Lower leg skin (tissue), 4 donors: Measurements from ENCODE around the gene EVPL. TPM values are rescaled to one million over a fixed set of nuclear protein-coding genes. Genes with fewer than 3 reads are reported as not detected.
"Not testable (repeated sequence)": the region's sequence is repeated elsewhere in the genome, so short reads cannot be mapped to it uniquely, and the experiment has no call there.

Experiments used
- DNase-seq, 2 donors: peaks; one replicate each; pipeline ENCODE4 v3.0.0-alpha.2; 2019; ENCODE audit warnings: low spot score in 2 of 2
- H3K4me3 ChIP-seq: fragments of 200-600 bp; sonication (generic); 2 replicates; pipeline ENCODE4 v1.5.1; 2017; ENCODE audit warnings: mild to moderate bottlenecking, low read depth; ENCODE audit not compliant: poor library complexity, severe bottlenecking
- CTCF ChIP-seq, 3 donors: fragments of 450-650 bp; IDR thresholded peaks; one replicate each; pipeline ENCODE4 v1.5.1; 2016; ENCODE audit warnings: antibody characterized with exemption in 3 of 3, mild to moderate bottlenecking in 3 of 3, moderate library complexity in 2 of 3
- POLR2A ChIP-seq, 2 donors: fragments of 450-650 bp; IDR thresholded peaks; one replicate each; pipeline ENCODE4 v1.6.1; 2016 to 2017; ENCODE audit warnings: antibody characterized with exemption in 2 of 2, mild to moderate bottlenecking in 1 of 2, moderate library complexity in 1 of 2
- WGBS, 2 donors: methylation state at CpG; one replicate each; pipeline ENCODE4 v1.1.5; 2018; 5-methylcytosine and 5-hydroxymethylcytosine counted together
- intact Hi-C: fragments of 100-400 bp; cut with DNase I; formaldehyde crosslinking; loops from one replicate; pipeline ENCODE4 v1.15.0; 2023; ENCODE audit warnings: low total_unique reads
- total RNA-seq, 4 donors: library from RNA; depleted of rRNA; stranded (reverse); fragments of >200 nt; gene quantifications; one replicate each; pipeline ENCODE4 v1.1.0, GENCODE V29; 2016

The EVPL gene
- total RNA-seq, 4 donors from 2014 or later: 285 to 514 (median 315) TPM

DNA sequence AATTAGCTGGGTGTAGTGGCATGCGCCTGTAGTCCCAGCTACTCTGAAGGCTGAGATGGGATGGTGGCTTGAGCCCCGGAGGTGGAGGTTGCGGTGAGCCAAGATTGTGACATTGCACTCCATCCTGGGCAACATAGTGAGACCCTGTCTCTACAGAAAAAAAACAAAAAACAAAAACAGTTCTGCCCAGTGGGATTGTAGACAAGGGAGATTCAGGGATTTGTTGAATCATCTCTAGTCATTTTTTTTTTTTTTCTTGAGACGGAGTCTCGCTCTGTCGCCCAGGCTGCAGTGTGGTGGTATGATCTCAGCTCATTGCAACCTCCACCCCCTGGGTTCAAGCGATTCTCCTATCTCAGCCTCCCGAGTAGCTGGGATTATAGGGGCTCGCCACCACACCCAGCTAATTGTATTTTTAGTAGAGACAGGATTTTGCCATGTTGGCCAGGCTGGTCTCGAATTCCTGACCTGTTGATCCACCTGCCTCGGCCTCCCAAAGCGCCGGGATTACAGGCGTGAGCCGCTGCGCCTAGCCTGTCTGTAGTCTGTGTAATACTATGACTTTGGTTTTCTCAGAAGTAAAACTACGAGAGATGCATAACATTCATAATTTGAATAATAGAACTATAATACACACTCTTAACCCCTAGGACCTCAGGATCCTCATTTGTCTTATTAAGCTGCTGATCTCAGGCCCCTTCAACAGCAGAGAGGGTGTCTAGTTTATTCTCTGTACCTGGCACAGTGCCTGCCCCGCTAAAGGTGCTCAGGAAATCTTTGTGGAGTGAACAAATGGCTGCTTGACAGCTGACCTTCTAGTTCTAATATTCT, 46.7 kb downstream of the EVPL start:
- WGBS, 2 donors: 74 to 77% methylated on average over 18 of the region's 18 CpGs
- peak overlapping the region; percentile 89 for H3K4me3 ChIP-seq
- TF ChIP-seq CTCF (IDR thresholded peaks at IDR 0.05) (no peak), POLR2A (IDR thresholded peaks at IDR 0.05) (no peak)
- intact Hi-C loops: no loop called here
- DNase-seq: no peak

- TF ChIP-seq POLR2A (IDR thresholded peaks at IDR 0.05): no peak
- no peak for TF ChIP-seq CTCF (IDR thresholded peaks at IDR 0.05)
- WGBS, 2 donors: 4 to 5% methylated on average over 19 of the region's 19 CpGs
- intact Hi-C loops: no loop called here
- no peak for DNase-seq
- peak overlapping the region; percentile 89 for H3K4me3 ChIP-seq
These were observed 47.4 kb downstream of the EVPL start for GRCh38 chr17:75979705-75980187.

DNA sequence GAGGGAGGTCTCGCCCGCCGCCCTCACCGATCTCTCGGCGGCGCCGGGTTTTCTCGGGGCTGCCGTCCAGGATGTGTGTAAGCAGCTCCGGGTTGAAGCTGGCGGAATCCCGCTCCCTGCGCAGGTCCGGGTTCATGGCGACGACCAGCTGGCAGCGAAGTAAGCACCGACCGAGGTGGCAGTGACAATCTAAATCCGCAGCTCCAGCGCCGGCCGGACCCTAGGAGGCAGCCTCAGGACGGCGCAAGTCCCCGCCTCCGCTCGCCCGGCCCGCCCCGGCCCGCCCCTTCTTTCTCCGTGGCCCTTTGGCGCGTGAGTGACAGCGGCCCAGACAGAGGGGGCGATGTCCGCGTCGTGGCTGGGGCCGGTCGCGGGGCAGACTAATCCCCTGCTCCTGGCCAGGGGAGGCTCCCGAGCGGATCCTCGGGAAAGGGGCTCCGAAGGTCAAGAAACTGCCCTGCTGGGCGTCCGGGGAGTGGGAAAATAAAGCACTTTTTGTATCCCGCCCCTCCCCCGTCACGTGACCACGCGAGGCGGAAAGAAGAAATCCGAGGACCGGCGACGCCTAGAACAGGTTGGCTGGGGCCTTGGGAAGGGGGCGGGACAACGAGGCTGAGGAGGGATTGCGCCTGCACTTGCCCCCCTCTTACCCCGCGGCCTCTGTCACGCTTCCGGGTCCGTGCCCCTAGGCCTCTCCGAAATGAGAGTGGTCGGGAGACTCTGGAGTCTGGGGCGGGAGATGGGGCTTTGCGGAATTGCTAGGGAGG, 48.0 kb downstream of the EVPL start, which contains the start of the genes ACOX1 and TEN1:
ACOX1 (minus strand) TSS at position 229 of the 767 bp plus-strand sequence; CDS start at position 136, 93 bp downstream.
TEN1 (plus strand) TSS at position 303 of the 767 bp plus-strand sequence. CDS start 6,953 bp downstream, outside the sequence.
- intact Hi-C loops: no loop called here
- H3K4me3 ChIP-seq: peak within 1 kb of the TSS; percentile 89
- TF ChIP-seq CTCF (IDR thresholded peaks at IDR 0.05) (peak in 1 of 3 donors; percentile 49), POLR2A (IDR thresholded peaks at IDR 0.05) (peak in 1 of 2 donors; percentile 57)
- DNase-seq: peak; percentile 98 to 100
- WGBS, 2 donors: 0% methylated on average over 34 to 58 of the region's 72 CpGs

GRCh38 chr17:75976175-75976848, 50.8 kb downstream of the EVPL start:
- 35 to 41% methylated on average over 9 of the region's 9 CpGs for WGBS, 2 donors
- no peak overlapping the region for H3K4me3 ChIP-seq
- TF ChIP-seq POLR2A (IDR thresholded peaks at IDR 0.05) (no peak), CTCF (IDR thresholded peaks at IDR 0.05) (no peak)
- intact Hi-C loops: no loop called here
- DNase-seq: no peak

DNA sequence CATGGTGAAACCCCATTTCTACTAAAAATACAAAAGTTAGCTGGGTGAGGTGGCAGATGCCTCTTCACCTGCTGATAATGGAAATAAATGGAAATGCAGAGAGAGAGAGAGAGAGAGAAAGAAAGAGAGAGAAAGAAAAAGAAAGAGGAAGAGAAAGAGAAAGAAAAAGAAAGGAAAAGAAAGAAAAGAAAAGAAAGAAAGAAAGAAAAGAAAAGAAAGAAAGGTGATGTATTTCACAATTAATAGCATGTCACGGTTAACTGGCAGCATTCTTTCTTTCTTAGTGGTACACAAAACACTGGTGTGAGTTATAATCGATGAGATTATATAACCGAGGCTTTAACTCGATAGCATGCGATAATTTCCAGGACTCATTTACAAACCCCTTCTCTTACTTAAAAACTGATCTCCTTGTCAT, 51.3 kb downstream of the EVPL start:
- WGBS, 2 donors: 25 to 49% methylated on average over 5 of the region's 5 CpGs
- no peak for TF ChIP-seq POLR2A (IDR thresholded peaks at IDR 0.05)
- DNase-seq: no peak
- H3K4me3 ChIP-seq: no peak overlapping the region
- intact Hi-C loops: no loop called here

DNA sequence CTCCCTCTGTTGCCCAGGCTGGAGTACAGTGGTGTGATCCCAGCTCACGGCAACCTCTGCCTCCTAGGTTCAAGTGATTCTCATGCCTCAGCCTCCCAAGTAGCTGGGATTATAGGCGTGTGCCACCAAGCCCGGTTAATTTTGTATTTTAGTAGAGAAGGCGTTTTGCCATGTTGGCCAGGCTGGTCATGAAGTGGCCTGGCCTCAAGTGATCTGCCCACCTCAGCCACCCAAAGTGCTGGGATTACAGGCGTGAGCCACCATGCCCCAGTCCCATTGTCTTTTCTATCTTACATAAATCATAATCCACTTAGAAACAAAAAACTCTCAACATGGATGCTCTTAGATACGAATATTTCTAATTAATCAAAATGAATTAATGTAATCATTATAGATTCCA, 51.9 kb downstream of the EVPL start:
- intact Hi-C loops, H3K4me3 ChIP-seq, DNase-seq: not testable (repeated sequence)
- 89 to 91% methylated on average over 6 of the region's 6 CpGs for WGBS, 2 donors
